Body of pancreas (tissue), 4 donors: ENCODE results near the gene DDIT4. TPM values are rescaled to one million over a fixed set of nuclear protein-coding genes. Genes with fewer than 3 reads are reported as not detected.

Source experiments
- ATAC-seq: fragments of 150-250 bp; one replicate; pipeline ENCODE4 v1.9.1; 2016
- DNase-seq, 4 donors: peaks; one replicate each; pipeline ENCODE4 v3.0.0-alpha.2; 2019
- H3K27ac ChIP-seq, 4 donors: fragments of 200-600 bp; sonication (generic); 1 replicate in 3 of 4; 2 replicates in 1 of 4; pipeline versions ENCODE4 v1.5.1 to v1.6.1; 2016 to 2019; ENCODE audit warnings: mild to moderate bottlenecking in 1 of 4, mixed read lengths in 1 of 4, moderate library complexity in 1 of 4
- H3K27me3 ChIP-seq, 2 donors: fragments of 200-600 bp; sonication (generic); one replicate each; pipeline ENCODE4 v1.6.0; 2016; ENCODE audit warnings: mild to moderate bottlenecking in 1 of 2
- H3K36me3 ChIP-seq, 2 donors: fragments of 200-600 bp; sonication (generic); replicated peaks in 1 of 2; 2 replicates each; pipeline ENCODE4 v1.5.1; 2016; ENCODE audit warnings: low read depth in 2 of 2; ENCODE audit not compliant: insufficient read depth in 1 of 2
- H3K4me1 ChIP-seq: fragments of 200-600 bp; sonication (generic); one replicate; pipeline ENCODE4 v1.6.0; 2016
- H3K4me3 ChIP-seq, 2 donors: fragments of 200-600 bp; sonication (generic); 1 replicate in 1 of 2; 2 replicates in 1 of 2; pipeline ENCODE4 v1.5.1; 2016 to 2019
- H3K9me3 ChIP-seq, 3 donors: fragments of 200-600 bp; sonication (generic); 1 replicate in 2 of 3; 2 replicates in 1 of 3; pipeline ENCODE4 v1.5.1; 2016
- CTCF ChIP-seq, 7 experiments: fragments of 450-650 bp in 4 of 7; fragments of 200-600 bp in 3 of 7; sonication (generic) in 3 of 7; IDR thresholded peaks; one replicate each; pipeline ENCODE4 v1.5.1; 2016 to 2019; ENCODE audit warnings: antibody characterized with exemption in 7 of 7
- POLR2A ChIP-seq, 3 donors: fragments of 450-650 bp; IDR thresholded peaks; one replicate each; pipeline ENCODE4 v1.6.1; 2016; ENCODE audit warnings: antibody characterized with exemption in 3 of 3, mild to moderate bottlenecking in 2 of 3
- WGBS, 2 donors: methylation state at CpG; one replicate each; pipeline ENCODE4 v1.1.5; 2017; 5-methylcytosine and 5-hydroxymethylcytosine counted together
- intact Hi-C: fragments of 100-400 bp; cut with DNase I; formaldehyde crosslinking; loops from one replicate; pipeline ENCODE4 v1.15.1; 2023
- total RNA-seq, 2 donors: library from RNA; depleted of rRNA; stranded (reverse); fragments of >200 nt; gene quantifications; one replicate each; pipeline ENCODE4 v1.1.0, GENCODE V29; 2016

The DDIT4 gene
- total RNA-seq, 2 donors from 2014 or later: 238 to 269 TPM

DNA sequence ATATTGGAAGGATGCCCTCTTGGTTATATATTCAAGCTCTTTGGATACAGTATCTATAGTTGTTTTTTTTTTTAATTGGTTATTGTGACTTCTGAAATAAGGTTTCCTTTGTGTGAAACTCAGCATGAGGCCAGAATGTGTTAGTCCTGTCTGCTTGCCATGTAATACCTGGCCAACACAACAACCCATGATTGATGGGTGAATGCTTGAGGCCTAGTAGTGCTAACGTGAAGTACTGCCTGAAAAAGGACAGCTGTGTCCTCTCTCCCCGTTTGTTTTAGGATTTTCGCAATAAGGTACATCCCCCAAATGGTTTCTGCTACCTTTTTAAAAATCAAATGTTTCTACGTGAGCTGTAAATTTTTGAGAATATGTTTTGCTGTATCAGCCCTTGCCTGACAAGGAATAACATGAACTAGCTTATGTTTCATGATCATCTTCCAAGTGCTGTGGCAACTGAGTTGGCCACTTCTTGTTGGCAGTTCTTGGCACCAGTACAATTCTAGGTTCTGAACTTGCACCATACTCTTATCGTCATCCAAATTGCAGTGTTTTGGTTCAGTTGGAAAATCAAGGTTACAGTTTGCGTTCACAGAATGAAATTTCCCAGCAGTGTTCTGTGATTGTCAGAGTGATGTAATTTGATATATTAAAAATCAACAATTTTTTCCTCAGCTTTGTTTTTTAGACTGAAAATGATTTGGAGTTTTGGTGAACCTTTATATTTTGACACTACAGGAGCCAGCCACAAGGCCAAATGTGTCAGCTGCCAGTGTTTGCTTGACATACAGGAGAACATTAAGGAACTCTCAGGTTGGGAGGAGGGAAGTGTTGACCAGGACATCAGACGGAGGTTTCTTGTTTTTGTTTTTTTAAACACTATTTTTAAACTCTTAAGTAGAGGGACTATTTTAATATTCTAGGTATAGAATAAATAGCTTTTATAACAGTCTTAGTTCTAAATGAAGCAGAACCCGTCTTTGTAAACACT lies 44.2 kb upstream of the DDIT4 start:
- TF ChIP-seq CTCF (IDR thresholded peaks at IDR 0.05) (peak in 1 of 7 experiments; percentile 21), POLR2A (IDR thresholded peaks at IDR 0.05) (peak in 2 of 3 donors; percentile 37 to 50)
- peak; percentile 61 to 90 (median 70) for DNase-seq
- peak; percentile 88 for ATAC-seq
- intact Hi-C loops: no loop called here
- peak overlapping the region; percentile 80 to 91 (median 88) for H3K27ac ChIP-seq
- peaks cover 0 to 4% of the 10 kb centered on the region in 2 donors for H3K36me3 ChIP-seq
- H3K4me3 ChIP-seq: no peak overlapping the region
- H3K4me1 ChIP-seq: peaks cover 97% of the 10 kb centered on the region
- 15 to 23% methylated on average over 8 of the region's 8 CpGs for whole genome bisulfite sequencing, 2 donors
- no peaks in the 10 kb centered on the region for H3K27me3 ChIP-seq
- no peaks in the 10 kb centered on the region for H3K9me3 ChIP-seq

DNA sequence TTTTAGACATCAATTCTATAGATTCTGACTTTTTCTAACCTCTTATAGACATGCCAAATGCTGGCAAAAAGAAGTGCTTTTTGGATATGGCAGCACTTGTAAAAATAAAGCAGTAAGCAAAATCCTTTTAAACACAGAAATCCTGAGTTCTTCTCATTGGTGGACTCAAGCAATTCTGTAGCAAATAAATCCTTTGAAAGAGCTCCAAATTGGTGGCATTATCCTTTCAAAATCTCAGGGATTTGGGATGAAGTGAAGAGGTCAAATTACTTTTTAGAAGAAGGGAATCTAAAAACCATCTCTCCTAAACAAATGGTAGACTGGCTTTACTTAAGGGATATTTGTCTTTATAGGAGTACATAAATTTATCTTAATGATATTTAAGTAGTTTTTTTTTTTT lies 40.1 kb upstream of the DDIT4 start:
- H3K27me3 ChIP-seq: no peaks in the 10 kb centered on the region
- DNase-seq (no peak), ATAC-seq (no peak)
- no peak overlapping the region for H3K4me3 ChIP-seq
- H3K4me1 ChIP-seq: peaks cover 96% of the 10 kb centered on the region
- peak overlapping the region in 3 of 4 donors; percentile 88 to 91 (median 89) for H3K27ac ChIP-seq
- intact Hi-C loops: no loop called here
- TF ChIP-seq CTCF (IDR thresholded peaks at IDR 0.05): no peak
- TF ChIP-seq POLR2A (IDR thresholded peaks at IDR 0.05): no peak
- no peaks in the 10 kb centered on the region for H3K9me3 ChIP-seq
- peaks cover 0 to 2% of the 10 kb centered on the region in 2 donors for H3K36me3 ChIP-seq

DNA sequence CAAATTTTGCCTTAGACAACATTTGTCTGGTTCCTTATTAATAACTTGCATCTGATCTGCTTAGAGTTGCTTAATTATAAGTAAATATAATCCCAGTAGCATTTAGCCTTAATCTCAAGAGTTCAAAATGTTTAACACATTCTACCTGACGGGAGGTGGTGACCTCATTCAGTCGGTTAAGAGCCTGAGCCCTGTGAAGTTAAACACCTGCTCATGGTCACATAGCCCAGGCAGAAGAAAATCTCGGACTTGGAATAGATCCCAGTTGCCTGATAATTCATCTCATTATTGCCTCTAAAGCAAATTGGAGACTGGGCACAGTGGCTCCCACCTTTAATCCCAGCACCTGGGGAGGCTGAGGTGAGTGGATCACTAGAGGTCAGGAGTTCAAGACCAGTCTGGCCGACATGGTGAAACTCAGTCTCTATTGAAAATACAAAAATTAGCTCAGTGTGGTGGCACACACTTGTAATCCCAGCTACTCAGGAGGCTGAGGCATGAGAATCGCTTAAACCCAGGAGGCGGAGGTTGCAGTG lies 39.1 kb upstream of the DDIT4 start:
- Histone ChIP-seq H3K9me3 (no peaks in the 10 kb centered on the region), H3K36me3 (peaks cover 0 to 2% of the 10 kb centered on the region in 2 donors), H3K27me3 (no peaks in the 10 kb centered on the region), H3K4me3 (no peak overlapping the region), H3K4me1 (peaks cover 96% of the 10 kb centered on the region), H3K27ac (peak overlapping the region; percentile 84 to 91 (median 88))
- peak in 1 of 3 donors; percentile 5 for TF ChIP-seq POLR2A (IDR thresholded peaks at IDR 0.05)
- TF ChIP-seq CTCF (IDR thresholded peaks at IDR 0.05): no peak
- DNase-seq (peak; percentile 81 to 94 (median 89)), ATAC-seq (peak; percentile 76)
- intact Hi-C loops: no loop called here
- 39 to 47% methylated on average over 6 of the region's 6 CpGs for WGBS, 2 donors

DNA sequence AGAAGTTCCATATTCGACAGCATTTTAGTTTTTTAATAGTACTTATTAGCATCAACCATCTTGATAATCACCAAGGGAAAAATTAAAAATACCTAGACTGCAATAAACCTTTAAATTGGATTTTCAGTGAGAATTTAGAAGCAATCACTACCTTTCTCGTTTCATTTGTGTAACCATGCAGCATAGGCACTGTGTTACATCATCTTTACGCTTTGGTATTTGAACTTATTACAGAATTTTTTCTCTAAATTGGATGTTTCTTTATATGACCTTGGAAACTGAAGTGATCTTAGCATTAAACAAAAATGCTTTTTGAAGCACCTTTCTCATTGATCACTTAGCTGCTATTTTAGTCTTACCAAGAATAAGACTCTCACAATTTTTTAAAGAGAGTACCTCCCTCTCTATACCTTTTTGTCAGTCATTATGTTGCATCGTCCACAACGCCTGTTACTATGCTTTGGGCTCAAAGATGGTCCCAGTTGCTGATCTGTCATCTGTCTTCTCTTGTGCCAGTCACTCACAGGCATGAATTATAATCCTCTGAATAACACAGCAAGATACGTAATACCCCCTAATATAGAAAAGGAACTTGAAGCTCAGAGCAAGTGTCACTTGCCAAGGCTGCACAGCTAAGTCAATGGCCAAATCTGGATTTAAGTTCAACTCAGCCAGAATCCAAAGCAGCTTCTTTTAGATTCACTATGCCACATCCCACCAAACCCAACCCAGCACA lies 38.0 kb upstream of the DDIT4 start:
- no peak for TF ChIP-seq CTCF (IDR thresholded peaks at IDR 0.05)
- no peak for TF ChIP-seq POLR2A (IDR thresholded peaks at IDR 0.05)
- H3K36me3 ChIP-seq: peaks cover 0 to 2% of the 10 kb centered on the region in 2 donors

More for the DNA sequence above, 38.0 kb upstream of the DDIT4 start:
- Histone ChIP-seq H3K9me3 (no peaks in the 10 kb centered on the region), H3K4me1 (peaks cover 85% of the 10 kb centered on the region), H3K4me3 (no peak overlapping the region), H3K27ac (peak overlapping the region in 2 of 4 donors; percentile 33 to 91), H3K27me3 (no peaks in the 10 kb centered on the region)
- intact Hi-C loops: no loop called here
- DNase-seq (no peak), ATAC-seq (no peak)
- WGBS, 2 donors: 92 to 93% methylated on average over 6 of the region's 6 CpGs
